CD4-positive, alpha-beta T cell treated with Interleukin-6 at 100 ng/mL for 8 hours (primary cell): ENCODE measurements around the gene SEPTIN8.

ENCODE experiments used
- DNase-seq: peaks from one replicate; pipeline ENCODE4 v3.0.0-alpha.2; 2020; ENCODE audit warnings: mixed read lengths, low spot score

SEPTIN8 gene

DNA sequence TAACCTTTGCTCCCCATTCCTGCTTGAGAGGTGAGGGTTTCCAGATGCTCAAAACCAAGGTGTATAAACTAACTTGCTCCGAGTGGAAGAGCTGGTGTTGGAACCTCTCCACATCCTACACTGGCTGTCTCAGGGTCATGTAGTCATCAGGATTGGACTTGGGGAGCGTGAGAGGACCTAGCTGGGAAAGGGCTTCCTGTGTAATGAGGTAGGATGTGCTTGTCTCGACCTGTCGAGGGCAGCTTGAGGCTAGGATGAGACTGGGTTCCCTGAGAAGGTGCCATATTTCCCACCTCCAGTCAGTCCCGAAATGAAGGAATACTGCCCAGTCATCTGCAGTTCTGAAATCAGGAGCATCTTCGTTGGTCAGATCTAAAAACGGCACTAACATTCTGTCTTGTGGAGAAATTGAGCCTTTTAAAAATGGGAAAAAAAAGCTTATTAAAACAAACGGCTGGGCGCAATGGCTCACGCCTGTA, 28.5 kb downstream of the SEPTIN8 start:
- no peak for DNase-seq

GRCh38 chr5:132747616-132748440, 29.2 kb downstream of the SEPTIN8 start:
- peak; percentile 52 for DNase-seq

DNA sequence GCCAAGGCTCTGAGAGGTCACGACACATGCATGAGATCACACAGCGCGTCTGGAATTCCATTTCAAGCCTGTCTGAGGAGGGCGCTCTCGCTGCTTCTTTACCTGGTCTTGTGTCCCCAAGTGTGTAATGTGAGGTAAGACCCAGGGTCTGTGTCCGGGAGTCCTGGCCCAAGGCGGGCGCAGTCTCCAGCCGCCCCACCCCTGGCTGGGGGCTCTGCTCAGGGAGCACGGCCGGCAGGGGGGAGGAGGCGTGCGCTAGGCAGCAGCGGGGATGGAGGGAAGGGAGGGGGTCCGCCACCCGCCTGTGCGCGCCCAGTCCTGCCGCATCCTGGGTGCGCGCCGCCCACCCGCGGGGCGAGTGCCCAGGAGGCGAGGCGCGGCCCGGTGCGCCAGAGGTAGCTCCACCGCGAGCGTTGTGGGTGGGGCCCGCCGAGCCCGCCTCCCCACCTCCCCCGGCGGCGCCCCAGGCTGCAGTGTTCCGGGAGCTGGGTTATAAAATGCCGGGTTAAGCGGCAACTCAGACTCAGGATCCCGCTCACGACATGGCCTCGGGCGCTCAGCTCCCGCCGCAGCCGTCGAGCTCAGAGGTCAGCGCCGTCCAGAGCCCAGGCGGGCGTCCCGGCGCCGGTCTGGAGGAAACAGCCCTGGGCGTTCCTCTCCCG, 30.0 kb downstream of the SEPTIN8 start, which contains the start of gene CCNI2:
Gene CCNI2, plus strand, starts transcription at position 473 of the 662 bp plus-strand sequence. Its CDS starts 70 bp downstream, at position 543.
- DNase-seq, result peak; percentile 67

- DNase-seq, result no peak
Measured at GRCh38 chr5:132746592-132746953, 30.5 kb downstream of the SEPTIN8 start.

- no peak for DNase-seq
Measured at GRCh38 chr5:132744659-132745058, 32.4 kb downstream of the SEPTIN8 start.

GRCh38 chr5:132742626-132743025, 34.4 kb downstream of the SEPTIN8 start:
- DNase-seq, result no peak

DNA sequence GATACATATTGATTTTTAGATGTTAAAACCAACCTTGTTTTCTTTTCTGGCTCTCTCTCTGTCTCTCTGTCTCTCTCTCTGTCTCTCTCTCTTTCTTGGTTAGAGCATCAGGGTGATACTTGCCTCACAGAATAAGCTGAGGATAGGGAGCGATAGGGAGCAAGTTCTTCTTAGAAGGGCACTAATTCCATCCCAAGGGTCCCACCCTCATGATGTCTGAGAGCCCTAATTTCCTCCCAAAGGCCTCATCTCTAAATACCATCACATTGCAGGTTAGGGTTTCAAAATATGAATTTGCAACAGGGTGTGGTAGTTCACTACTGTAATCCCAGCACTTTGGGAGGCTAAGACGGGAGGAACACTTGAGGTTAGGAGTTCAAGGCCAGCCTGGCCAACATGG, 34.9 kb downstream of the SEPTIN8 start:
- DNase-seq, result no peak

GRCh38 chr5:132739232-132739631, 37.8 kb downstream of the SEPTIN8 start:
- no peak for DNase-seq

- DNase-seq, result no peak
Measured at GRCh38 chr5:132737982-132738681, 38.9 kb downstream of the SEPTIN8 start.

- DNase-seq, result peak; percentile 99
Measured at GRCh38 chr5:132736853-132737833, 39.9 kb downstream of the SEPTIN8 start, which contains the start of gene KIF3A. Gene KIF3A, minus strand, starts transcription at chr5:132737546. Its CDS starts 127 bp downstream, at chr5:132737419.

DNA sequence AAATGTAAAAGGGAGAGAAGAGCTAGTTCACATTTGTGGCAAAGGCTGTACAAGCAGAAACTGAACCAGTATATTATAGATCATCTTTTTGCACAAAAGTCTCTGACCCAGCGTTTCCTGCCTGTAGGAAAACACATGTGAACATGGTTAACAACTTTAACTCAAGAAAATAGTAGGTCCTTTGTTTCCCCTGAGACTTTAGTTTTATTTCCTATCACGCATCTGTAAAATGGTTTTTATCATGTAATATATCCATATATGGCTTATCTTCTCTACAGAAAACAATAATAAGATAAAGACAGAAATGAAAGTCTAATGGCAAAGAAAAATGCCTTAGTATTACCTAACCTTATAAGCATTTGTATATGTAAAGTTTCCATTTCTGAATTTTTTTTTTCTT, 42.4 kb downstream of the SEPTIN8 start:
- DNase-seq, result no peak

DNA sequence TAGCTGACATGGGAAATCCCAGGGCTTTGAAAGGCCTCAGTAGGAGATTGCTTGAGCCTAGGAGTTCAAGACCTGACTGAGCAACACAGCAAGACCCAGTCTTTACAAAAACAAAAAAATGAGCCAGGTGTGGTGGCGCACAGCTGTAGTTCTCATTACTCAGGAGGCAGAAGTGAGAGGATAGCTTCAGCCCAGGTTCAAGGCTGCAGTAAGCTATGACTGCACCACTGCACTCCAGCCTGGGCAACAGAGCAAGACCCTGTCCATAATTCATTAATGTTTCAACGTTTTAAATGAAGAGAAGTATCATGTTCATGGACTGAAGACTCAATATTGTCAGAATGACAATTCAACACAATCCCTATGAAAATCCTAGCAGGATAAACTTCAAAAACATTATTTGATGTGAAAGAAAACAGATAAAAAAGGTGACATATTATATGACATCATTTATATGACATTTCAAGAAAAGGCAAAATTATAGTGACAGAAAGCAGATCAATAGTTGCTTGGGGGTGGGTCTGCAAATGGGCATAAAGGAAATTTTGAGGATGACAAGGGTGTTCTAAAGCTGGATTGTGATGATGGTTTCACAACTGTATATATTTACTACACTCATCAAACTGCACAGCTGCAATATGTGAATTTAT, 43.4 kb downstream of the SEPTIN8 start:
- DNase-seq, result no peak

- no peak for DNase-seq
Measured at GRCh38 chr5:132729896-132730295, 47.1 kb downstream of the SEPTIN8 start.

- no peak for DNase-seq
Measured at GRCh38 chr5:132725745-132726144, 51.3 kb downstream of the SEPTIN8 start.

- DNase-seq, result no peak
Measured at GRCh38 chr5:132718544-132719312, 58.3 kb downstream of the SEPTIN8 start.

DNA sequence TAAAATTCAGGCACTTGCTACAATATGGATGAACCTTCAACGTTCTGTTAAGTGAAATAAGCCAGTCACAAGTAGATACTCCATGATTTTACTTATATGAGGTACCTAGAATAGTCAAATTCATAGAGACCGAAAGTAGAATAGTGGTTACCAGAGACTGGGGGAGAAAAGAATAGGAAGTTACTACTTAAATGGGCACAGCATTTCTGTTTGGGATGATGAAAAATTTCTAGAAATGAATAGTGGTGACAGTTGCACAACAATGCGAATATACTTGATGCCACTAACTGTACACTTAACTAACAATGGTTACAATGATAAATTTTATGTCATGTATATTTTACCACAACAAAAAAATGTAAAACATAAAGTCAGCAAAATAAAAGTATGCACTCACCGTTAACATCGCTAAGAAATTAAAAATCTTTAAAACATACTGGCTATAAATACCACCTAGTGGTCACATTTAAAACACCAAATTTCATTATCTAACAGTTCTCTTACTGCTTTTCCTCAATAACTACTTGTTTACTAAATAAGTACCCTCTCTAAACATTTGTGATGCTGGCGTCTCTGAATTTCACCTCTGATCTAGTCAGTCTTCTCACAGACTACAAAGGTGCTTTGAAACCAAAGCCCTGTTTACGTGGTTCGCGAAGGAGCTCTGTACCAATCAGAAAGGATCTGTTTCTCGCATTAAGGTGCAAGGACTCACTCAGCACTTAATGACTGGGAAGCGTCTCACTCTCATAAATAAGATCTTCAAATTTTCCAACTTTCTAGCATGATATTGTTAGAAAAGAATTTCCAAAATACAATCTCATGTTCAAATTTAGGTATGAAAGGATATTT, 62.4 kb downstream of the SEPTIN8 start:
- no peak for DNase-seq

DNA sequence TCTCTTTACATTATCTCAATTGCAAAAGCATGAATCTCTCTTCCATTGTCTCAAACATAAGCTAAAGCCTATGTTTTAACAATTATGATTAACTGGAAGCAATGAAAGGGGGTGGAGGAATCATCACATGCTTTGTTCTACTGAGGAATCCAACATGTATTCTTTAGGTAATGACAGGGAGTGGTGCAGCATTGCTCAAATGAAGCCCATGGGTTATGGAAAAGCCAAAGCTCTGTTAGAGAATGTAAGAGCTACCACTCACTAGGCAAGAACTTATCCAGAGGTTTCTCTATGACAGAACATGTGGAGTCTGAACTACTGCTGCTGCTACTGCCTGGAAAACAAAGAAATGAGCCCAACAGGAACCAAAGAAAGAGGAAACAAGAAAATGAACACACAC, 68.4 kb downstream of the SEPTIN8 start:
- DNase-seq, result no peak

- no peak for DNase-seq
Measured at GRCh38 chr5:132704875-132705274, 72.2 kb downstream of the SEPTIN8 start.
